NCI-H1092 treated with DMSO at 0.1 percent for 48 hours (cell line): Measurements from ENCODE around the gene NRTN.
"Not testable (repeated sequence)": the region's sequence is repeated elsewhere in the genome, so short reads cannot be mapped to it uniquely, and the experiment has no call there.

Experiments
- DNase-seq: peaks from one replicate; lab custom pipeline; 2025; lab: John Stamatoyannopoulos, UW

NRTN gene

DNA sequence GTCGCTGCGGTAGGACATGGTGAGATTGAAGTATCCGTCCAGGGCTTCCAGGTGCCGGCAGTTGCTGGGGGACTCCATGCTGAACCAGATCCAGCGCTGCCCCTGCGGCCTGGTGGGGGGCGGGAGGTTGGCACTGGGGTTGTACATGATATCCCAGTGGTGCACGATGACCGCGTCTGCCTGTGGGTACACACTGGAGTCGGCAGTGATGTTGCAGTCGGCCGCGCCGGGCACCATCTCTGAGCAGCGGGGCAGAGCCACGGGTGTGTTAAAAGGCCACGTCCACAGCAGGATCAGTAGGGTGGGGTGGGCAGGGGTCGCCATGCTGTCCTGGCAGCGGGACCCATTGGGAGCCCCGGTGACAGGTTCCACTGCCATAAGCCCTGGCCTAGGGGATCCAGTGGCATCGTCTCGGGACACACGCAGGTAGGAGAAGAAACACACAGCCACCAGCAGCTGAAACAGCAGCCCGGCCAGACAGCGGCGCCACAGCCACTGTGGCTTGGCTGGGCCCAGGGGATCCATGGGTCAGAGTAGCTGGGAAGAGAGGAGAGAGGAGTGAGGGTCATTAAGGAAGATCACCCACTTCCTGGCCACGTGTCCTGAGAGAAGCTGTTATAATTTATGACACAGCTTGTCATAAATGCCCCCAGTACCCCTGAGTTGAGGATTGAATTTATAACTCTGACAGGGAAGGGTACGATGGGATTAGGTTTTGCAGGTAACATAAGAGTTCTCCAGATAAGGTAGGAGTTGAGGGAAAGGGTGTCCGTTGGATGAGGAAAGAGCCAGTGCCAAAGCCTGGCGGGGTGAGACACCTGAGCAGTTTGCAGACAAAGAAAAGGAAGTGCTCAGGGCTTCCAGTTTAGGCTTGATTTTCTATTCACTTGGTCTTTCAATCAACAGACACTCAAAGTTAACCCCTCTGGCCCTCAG lies 62.6 kb downstream of the NRTN start:
- no peak for DNase-seq

DNA sequence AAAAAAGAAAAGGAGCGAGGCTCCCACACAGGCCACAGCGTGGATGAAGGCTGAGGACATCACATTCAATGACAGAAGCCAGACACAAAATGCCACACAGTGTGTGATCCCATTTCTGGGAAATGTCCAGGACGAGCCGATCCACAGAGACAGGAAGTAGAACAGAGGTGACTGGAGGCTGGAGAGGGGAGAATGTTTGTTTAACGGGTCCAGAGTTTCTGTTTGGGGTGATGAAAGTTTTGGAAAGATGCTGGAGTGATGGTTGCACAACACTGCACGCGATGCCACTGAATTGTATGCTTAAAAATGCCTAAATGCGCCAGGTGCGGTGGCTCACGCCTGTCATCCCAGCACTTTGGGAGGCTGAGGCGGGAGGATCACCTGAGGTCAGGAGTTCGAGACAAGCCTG lies 66.1 kb downstream of the NRTN start:
- DNase-seq = no peak

DNA sequence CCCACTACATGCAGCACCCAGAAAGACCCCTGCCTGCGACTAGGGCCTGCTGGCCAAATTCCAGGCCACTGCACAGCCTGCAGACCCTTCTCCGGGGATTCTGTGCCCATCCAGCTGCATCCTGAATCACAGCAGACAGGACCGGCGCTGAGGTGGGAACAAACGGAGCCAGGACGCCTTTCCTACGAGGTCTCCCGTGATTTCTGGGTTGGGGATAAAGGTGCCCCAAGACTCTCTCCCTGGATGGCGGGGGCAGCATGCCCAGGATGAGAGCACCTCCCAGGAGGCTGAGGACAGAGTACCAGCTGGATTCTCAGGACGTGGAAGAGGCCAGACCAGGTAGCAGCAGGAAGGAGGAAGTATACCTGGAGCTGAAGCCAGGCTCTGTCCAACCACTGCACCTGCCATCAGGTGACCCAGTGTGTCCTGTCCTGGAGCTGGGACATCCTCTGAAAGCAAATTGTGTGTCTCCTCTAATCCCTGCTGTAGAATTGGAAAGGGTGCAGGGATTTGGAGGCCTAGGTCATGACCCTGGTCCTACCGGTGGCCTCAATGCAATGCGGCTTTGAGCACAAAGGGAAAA lies 68.8 kb downstream of the NRTN start:
- no peak for DNase-seq

DNA sequence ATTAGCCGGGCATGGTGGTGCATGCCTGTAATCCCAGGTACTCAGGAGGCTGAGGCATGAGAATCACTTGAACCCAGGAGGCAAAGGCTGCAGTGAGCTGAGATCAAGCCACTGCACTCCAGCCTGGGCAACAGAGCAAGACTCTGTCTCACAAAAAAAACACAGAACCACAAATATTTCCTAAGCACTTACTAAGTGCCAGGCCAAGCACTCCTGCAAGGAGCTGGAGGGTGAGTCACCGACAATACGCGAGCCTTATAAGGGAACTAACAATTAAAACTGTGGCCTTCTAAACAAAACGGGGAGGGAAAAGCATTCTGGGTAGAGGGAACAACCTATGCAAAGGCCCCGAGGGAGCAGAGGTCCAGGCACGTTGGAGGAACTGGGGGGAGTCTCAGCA lies 69.6 kb downstream of the NRTN start:
- not testable (repeated sequence) for DNase-seq

DNA sequence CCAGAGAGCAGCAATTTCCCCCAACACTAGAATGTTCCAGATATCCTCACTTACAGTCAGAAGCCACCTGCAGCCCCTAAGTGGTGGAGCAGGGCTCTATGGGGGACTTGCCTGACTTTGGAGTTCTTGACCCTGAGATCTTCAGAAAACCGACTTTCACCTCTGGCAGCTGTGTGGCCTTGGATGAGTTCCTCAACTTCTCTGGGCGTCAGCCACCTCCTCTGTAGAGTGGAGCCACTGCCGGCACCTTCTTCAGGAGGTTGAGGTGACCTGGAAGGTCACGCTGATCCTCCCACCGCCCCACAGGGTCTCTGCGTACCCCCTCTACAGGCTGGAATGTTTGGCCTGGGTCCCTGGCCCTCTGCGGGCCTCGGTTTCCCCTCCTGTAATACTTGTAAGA lies 72.6 kb downstream of the NRTN start:
- no peak for DNase-seq

DNA sequence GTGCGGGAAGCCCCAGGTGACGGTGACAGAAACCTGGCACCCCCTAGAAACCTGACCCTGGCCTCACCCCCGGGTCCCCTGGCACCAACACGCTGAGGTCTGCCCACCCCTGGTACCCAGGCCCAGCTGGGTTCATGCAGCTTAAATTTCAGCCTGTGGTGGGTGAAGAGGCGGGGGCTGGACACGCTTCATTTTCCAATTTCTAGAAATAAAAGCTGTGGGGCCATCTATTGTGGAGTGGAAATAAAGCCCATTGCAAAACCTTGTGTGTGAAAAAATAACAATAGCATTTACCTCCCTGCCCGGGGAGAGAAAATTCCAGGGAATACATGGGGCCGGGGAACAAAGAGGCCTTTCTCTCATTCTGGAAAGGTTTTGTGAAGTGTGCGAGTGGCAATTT lies 73.0 kb downstream of the NRTN start:
- DNase-seq = no peak
